Inflammatory macrophage treated with lipopolysaccharide for 1 hour (primary cell): Measurements from ENCODE around the gene KNL1.

ENCODE experiments used
- DNase-seq, 2 donors: peaks; one replicate each; pipeline ENCODE4 v3.0.0-alpha.2; 2020 to 2022

KNL1 gene

GRCh38 chr15:40582726-40583246 lies 11.3 kb upstream of the KNL1 start:
- DNase-seq, result peak in 1 of 2 donors; percentile 39

- no peak for DNase-seq
Measured at GRCh38 chr15:40584191-40584590, 9.9 kb upstream of the KNL1 start.

GRCh38 chr15:40590667-40591050 lies 3.4 kb upstream of the KNL1 start:
- DNase-seq, result no peak

GRCh38 chr15:40591389-40591788 lies 2.7 kb upstream of the KNL1 start:
- DNase-seq, result no peak

GRCh38 chr15:40593165-40593564 lies 884 bp upstream of the KNL1 start:
- no peak for DNase-seq

- peak; percentile 44 to 53 for DNase-seq
Measured at GRCh38 chr15:40594429-40594836, 384 bp downstream of the KNL1 start.

- DNase-seq, result no peak
Measured at GRCh38 chr15:40595219-40595618, 1.2 kb downstream of the KNL1 start.

- DNase-seq, result no peak
Measured at GRCh38 chr15:40595773-40596172, 1.7 kb downstream of the KNL1 start.

GRCh38 chr15:40597024-40597423 lies 3.0 kb downstream of the KNL1 start:
- no peak for DNase-seq

- DNase-seq, result no peak
Measured at GRCh38 chr15:40598126-40598525, 4.1 kb downstream of the KNL1 start.

GRCh38 chr15:40598672-40599071 lies 4.6 kb downstream of the KNL1 start:
- DNase-seq, result no peak

- no peak for DNase-seq
Measured at GRCh38 chr15:40600956-40601355, 6.9 kb downstream of the KNL1 start.

GRCh38 chr15:40603935-40604334 lies 9.9 kb downstream of the KNL1 start:
- no peak for DNase-seq

GRCh38 chr15:40613080-40613479 lies 19.0 kb downstream of the KNL1 start:
- DNase-seq, result no peak

- DNase-seq, result peak; percentile 51 to 59
Measured at GRCh38 chr15:40618023-40618422, 24.0 kb downstream of the KNL1 start.

GRCh38 chr15:40618906-40619305 lies 24.9 kb downstream of the KNL1 start:
- no peak for DNase-seq

- no peak for DNase-seq
Measured at GRCh38 chr15:40623361-40623760, 29.3 kb downstream of the KNL1 start.

GRCh38 chr15:40630313-40630712 lies 36.3 kb downstream of the KNL1 start:
- no peak for DNase-seq

GRCh38 chr15:40633178-40633577 lies 39.1 kb downstream of the KNL1 start:
- no peak for DNase-seq

- no peak for DNase-seq
Measured at GRCh38 chr15:40637221-40637745, 43.2 kb downstream of the KNL1 start.

- no peak for DNase-seq
Measured at GRCh38 chr15:40639677-40640076, 45.6 kb downstream of the KNL1 start.

- DNase-seq, result no peak
Measured at GRCh38 chr15:40647523-40647922, 53.5 kb downstream of the KNL1 start.

- no peak for DNase-seq
Measured at GRCh38 chr15:40650479-40650878, 56.4 kb downstream of the KNL1 start.

- no peak for DNase-seq
Measured at GRCh38 chr15:40660686-40661085, 66.6 kb downstream of the KNL1 start.

GRCh38 chr15:40664909-40665308 lies 70.9 kb downstream of the KNL1 start:
- no peak for DNase-seq
